ENCODE measurements around the gene RUFY4.

The RUFY4 gene

DNA sequence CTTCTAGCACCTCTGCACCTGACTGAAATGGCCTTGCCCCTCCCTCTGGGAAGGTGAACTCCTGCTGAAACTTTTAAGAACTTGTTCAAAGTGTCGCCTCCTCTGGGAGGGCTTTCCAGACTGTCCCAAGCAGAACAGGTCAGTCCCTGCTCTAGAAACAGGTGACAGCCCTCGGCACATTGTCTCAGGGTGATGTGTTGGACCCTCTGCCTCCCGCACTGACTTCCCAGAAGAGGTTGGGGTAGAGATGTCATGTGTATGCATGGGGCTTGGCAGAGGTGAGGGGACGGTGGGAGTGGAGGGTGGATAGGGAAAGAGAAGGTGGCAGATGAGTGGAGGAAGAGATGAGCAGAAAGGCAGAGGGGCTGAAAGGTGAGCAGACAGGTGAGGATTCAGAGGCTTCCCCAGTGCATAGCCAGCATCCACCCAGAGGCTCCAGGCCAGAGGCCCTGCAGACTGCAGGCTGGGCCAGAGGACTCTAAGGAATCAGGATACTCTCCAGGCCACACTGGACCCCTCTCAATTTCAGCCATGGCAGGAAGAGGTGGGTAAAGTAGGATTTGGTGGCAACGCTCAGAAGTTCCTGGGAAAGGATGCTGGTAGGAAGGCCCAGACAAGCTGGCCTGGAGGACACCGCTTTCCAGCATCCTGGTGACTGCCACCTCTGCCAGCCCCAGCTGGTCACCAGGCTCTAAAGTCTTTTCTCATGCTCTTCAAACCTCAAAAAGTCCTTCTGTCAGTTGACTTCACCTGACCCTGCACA is 41.4 kb upstream of the RUFY4 start:
- TF ChIP-seq, protein P1, sequence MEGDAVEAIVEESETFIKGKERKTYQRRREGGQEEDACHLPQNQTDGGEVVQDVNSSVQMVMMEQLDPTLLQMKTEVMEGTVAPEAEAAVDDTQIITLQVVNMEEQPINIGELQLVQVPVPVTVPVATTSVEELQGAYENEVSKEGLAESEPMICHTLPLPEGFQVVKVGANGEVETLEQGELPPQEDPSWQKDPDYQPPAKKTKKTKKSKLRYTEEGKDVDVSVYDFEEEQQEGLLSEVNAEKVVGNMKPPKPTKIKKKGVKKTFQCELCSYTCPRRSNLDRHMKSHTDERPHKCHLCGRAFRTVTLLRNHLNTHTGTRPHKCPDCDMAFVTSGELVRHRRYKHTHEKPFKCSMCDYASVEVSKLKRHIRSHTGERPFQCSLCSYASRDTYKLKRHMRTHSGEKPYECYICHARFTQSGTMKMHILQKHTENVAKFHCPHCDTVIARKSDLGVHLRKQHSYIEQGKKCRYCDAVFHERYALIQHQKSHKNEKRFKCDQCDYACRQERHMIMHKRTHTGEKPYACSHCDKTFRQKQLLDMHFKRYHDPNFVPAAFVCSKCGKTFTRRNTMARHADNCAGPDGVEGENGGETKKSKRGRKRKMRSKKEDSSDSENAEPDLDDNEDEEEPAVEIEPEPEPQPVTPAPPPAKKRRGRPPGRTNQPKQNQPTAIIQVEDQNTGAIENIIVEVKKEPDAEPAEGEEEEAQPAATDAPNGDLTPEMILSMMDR (IDR thresholded peaks at IDR 0.05; ENCODE audit: low read depth, low read length, missing control alignments), result no peak
- no peak for DNase-seq (ENCODE audit: low read depth)
- no peak overlapping the region for H3K4me3 ChIP-seq (ENCODE audit: low read depth, low read length)

DNA sequence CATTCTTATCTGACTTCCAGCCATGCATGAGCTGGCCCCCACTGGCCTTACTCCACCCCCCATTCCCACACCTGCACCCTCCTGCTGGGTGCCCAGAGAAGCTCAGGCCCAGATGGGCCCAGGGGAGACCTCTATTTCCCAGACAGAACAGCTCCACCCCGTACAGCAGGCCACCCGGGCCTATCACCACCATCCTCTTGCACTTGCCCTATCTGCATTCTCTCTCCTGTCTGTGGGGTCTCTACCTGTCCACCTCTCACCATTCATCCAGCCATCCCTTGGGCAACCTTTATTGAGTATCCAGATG is 40.9 kb upstream of the RUFY4 start:
- no peak overlapping the region for H3K4me3 ChIP-seq (ENCODE audit: low read depth, low read length)
- TF ChIP-seq, protein P1 (IDR thresholded peaks at IDR 0.05; ENCODE audit: low read depth, low read length, missing control alignments), result no peak
- DNase-seq (ENCODE audit: low read depth), result no peak

DNA sequence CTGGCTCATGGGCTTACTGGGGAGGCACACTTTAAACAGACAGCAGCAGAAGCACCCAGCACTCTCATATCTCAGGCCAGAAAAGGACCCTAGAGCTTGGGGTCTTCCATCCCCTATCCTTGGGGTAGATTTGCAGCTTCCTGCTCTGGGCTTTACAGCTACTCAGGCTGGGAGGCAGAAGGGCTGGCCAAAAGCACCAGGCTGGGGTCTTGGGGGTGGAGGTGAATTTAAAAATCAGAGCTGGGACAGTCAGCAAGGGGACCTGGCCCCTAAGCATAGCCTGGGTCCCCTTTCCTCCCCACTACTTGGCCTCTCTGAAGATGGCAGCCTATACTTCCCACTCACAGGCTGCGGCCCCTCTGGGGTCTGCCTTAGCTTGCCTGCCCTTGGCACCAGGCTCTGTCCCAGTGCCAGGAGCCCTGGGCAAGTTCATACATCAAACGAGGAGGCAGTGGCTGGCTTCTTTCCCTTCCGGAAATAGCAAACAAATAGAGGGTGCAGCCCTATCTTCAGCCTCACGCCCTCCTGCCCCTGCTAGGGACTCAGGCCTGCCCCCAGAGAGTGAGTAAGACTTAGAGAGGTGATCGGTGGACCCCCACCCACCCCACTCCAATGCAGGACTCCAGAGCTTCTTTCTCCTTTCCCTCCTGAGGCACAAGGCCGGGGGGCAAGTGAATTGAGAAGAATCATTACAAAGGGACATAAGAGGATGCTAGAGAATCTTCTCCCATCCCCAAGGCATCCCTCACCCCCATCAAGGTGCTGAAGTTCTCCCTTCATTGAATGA is 40.3 kb upstream of the RUFY4 start:
- no peak overlapping the region for H3K4me3 ChIP-seq (ENCODE audit: low read depth, low read length)
- no peak for DNase-seq (ENCODE audit: low read depth)
- TF ChIP-seq, protein P1 (IDR thresholded peaks at IDR 0.05; ENCODE audit: low read depth, low read length, missing control alignments), result no peak

DNA sequence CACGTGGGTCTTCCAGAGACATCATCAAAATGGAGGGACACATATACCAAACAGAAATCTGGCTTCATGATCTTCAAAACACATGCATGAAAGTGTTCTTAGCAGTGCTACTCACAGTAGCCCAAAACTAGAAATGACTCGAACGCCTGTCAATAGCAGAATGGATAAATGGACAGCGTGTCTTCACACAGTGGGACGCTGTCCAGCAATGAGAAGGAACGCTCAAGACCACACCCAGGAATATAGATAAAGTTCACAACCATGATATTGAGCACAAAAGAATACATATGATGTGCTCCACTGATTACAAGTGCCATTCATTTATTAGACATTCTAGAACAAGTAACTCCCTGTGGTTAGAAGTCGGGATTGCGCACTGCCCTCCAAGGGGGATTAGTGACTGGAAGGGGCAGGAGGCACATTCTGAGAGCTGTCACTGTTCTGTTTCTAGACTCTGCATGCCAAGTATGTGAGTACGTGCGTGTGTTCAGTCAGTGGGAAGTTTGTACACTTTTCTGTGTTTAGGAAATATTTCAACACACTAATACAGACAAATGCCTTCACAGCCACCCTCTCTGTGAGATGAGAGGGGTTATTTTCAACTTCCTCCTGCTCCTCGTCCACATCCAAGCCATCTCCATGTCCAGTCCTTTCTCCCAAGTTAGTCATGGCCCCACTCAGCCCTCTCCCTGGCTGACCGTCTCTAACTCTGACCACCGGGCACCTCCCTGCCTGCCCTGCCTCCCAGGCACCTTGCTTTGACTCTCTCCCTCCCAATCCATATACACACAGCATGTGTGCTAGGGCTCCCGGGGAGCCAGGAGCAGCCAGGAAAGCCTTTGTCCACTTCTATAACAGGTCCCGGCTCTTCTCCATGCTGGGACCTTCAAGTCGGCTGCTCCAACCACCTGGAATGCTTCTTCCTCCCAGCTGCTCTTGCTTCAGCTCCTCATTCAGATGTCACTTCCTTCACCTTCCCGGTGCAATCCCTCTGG is 39.4 kb upstream of the RUFY4 start:
- H3K4me3 ChIP-seq (ENCODE audit: low read depth, low read length), result no peak overlapping the region
- DNase-seq (ENCODE audit: low read depth), result no peak
- TF ChIP-seq, protein P1 (IDR thresholded peaks at IDR 0.05; ENCODE audit: low read depth, low read length, missing control alignments), result no peak

DNA sequence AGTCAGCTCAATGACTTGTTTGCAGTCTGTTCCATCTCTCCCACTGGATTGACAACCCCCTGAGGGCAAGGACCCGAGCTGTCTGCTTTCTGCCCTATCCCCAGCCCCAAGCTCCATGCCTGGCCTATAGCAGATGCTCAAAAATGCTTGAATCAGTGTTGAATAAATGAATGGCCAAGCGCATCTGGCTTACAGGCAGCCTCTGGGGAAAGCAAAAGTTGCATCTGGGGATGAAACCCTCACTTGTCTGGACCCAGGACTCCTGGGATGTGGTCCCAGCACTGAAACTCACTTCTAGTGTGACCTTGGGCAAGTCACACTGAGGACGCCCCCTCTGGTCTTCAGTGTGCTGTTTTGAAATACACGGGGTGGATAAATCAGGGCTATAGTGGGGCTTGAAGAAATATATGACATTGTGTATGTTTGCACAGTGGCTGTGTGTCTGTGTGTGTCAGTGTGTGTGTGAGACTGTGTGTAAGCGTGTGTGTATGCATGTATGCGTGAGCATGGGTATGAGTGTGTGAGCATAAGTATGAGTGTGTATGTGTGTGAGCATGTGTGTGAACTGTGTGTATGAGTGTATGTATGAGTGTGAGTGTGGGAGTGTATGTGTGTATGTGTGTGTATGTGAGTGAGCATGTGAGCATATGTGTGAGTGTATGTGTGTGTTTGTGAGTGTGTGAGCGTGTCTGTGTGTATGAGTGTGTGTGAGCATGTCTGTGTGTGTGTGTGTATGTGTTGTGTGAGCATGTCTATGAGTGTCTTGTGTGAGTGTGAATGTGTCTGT is 38.5 kb upstream of the RUFY4 start:
- no peak for DNase-seq (ENCODE audit: low read depth)
- TF ChIP-seq, protein P1 (IDR thresholded peaks at IDR 0.05; ENCODE audit: low read depth, low read length, missing control alignments), result no peak
- H3K4me3 ChIP-seq (ENCODE audit: low read depth, low read length), result no peak overlapping the region

DNA sequence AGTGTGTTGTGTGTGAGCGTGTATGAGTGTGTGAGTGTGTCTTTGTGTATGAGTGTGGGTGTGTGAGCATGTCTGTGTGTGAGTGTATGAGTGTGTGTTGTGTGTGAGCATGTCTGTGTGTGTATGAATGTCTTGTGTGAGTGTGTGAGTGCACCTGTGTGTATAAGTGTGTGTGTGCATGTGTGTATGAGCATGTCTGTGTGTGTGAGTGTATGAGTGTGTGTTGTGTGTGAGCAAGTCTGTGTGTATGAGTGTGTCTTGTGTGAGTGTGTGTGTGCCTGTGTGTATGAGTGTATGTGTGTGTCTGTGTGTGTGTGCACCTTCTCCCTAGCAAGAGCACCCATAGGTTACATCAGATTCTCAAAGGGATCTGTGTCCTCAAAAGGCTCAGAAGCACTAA is 37.8 kb upstream of the RUFY4 start:
- H3K4me3 ChIP-seq (ENCODE audit: low read depth, low read length), result no peak overlapping the region
- no peak for DNase-seq (ENCODE audit: low read depth)
- TF ChIP-seq, protein P1 (IDR thresholded peaks at IDR 0.05; ENCODE audit: low read depth, low read length, missing control alignments), result no peak
